ENCODE measurements around the gene KCNF1. TPM values are rescaled to one million over a fixed set of nuclear protein-coding genes. Genes with fewer than 3 reads are reported as not detected.

Gene KCNF1
- total RNA-seq, 4 donors from 2014 or later = 20.2 to 51.7 (median 44.4) TPM

DNA sequence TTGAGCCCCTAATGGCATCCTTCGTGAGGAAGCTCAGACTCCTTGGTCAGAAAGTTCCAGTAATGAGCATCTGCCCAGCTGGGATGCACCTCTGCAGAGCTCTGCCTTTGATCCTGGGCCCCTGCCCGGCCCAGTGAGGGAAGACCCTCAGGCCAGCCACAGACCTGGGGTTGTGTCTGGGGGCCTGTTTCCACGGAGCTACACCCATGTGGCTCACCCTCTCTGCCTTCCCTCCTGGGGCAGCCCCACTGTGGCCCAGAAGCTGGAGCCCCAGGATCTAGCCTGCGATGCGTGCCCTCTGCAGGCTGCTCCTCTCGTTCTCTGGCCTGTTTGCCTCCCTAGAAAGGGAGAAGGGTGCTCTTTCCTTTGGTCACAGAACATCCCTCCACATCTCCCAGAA lies 9.8 kb downstream of the KCNF1 start:
- no peak for TF ChIP-seq POLR2AphosphoS5 (IDR thresholded peaks at IDR 0.05)
- no peak for TF ChIP-seq POLR2A (IDR thresholded peaks at IDR 0.05; ENCODE audit: low read depth)
- TF ChIP-seq EP300 (IDR thresholded peaks at IDR 0.05) = no peak
- TF ChIP-seq, protein P1, sequence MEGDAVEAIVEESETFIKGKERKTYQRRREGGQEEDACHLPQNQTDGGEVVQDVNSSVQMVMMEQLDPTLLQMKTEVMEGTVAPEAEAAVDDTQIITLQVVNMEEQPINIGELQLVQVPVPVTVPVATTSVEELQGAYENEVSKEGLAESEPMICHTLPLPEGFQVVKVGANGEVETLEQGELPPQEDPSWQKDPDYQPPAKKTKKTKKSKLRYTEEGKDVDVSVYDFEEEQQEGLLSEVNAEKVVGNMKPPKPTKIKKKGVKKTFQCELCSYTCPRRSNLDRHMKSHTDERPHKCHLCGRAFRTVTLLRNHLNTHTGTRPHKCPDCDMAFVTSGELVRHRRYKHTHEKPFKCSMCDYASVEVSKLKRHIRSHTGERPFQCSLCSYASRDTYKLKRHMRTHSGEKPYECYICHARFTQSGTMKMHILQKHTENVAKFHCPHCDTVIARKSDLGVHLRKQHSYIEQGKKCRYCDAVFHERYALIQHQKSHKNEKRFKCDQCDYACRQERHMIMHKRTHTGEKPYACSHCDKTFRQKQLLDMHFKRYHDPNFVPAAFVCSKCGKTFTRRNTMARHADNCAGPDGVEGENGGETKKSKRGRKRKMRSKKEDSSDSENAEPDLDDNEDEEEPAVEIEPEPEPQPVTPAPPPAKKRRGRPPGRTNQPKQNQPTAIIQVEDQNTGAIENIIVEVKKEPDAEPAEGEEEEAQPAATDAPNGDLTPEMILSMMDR (IDR thresholded peaks at IDR 0.05) = no peak
- H3K36me3 ChIP-seq = peaks cover 0 to 5% (median 0%) of the 10 kb centered on the region in 4 donors
- intact Hi-C loops (cut with DNase I) = no loop called here
- H3K27ac ChIP-seq (replicated peaks in 1 of 4) = no peak overlapping the region
- peaks cover 0 to 37% (median 0%) of the 10 kb centered on the region in 4 donors for H3K27me3 ChIP-seq
- no peaks in the 10 kb centered on the region for H3K4me1 ChIP-seq
- no peaks in the 10 kb centered on the region for H3K9me3 ChIP-seq
- H3K4me3 ChIP-seq = no peak overlapping the region
- 77% methylated on average over 4 of the region's 6 CpGs for WGBS
- no peak for DNase-seq (ENCODE audit: extremely low spot score)

GRCh38 chr2:10922307-10923007 lies 10.7 kb downstream of the KCNF1 start:
- Histone ChIP-seq H3K27ac (replicated peaks in 1 of 4) (no peak overlapping the region), H3K9me3 (no peaks in the 10 kb centered on the region), H3K36me3 (peaks cover 0 to 5% (median 0%) of the 10 kb centered on the region in 4 donors), H3K27me3 (peaks cover 0 to 37% (median 0%) of the 10 kb centered on the region in 4 donors), H3K4me3 (no peak overlapping the region), H3K4me1 (no peaks in the 10 kb centered on the region)
- intact Hi-C loops (cut with DNase I) = no loop called here
- WGBS = 78% methylated on average over 20 of the region's 20 CpGs
- no peak for TF ChIP-seq EP300 (IDR thresholded peaks at IDR 0.05)
- no peak for TF ChIP-seq POLR2AphosphoS5 (IDR thresholded peaks at IDR 0.05)
- no peak for DNase-seq (ENCODE audit: extremely low spot score)

DNA sequence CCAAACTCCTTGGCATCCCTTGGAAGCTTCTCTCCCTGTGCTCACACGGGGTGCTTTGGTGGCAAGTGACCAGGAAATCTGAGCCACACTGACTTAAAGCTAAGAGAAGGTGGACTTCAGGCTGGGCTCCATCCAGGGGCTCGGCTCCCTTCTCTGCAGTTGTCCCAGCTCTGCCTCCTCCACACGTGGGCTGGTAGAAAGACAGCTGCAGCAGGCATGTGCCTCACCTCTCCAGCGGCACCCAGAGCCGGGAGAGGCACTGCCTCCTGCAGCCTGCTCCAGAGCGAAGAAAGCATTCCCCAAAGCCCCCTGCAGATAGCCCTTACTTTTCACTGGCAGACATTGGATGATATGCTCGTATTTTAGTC lies 11.3 kb downstream of the KCNF1 start:
- no peak for DNase-seq (ENCODE audit: extremely low spot score)
- no peak overlapping the region for H3K4me3 ChIP-seq
- WGBS = 85% methylated on average over 4 of the region's 7 CpGs
- H3K4me1 ChIP-seq = no peaks in the 10 kb centered on the region
- H3K36me3 ChIP-seq = peaks cover 0 to 5% (median 0%) of the 10 kb centered on the region in 4 donors
- H3K27ac ChIP-seq (replicated peaks in 1 of 4) = no peak overlapping the region
- TF ChIP-seq EP300 (IDR thresholded peaks at IDR 0.05) (no peak), POLR2A (IDR thresholded peaks at IDR 0.05; ENCODE audit: low read depth) (no peak), POLR2AphosphoS5 (IDR thresholded peaks at IDR 0.05) (no peak)
- TF ChIP-seq, protein P1 (IDR thresholded peaks at IDR 0.05) = no peak
- H3K27me3 ChIP-seq = peaks cover 0 to 37% (median 0%) of the 10 kb centered on the region in 4 donors
- no peaks in the 10 kb centered on the region for H3K9me3 ChIP-seq
- intact Hi-C loops (cut with DNase I) = no loop called here

DNA sequence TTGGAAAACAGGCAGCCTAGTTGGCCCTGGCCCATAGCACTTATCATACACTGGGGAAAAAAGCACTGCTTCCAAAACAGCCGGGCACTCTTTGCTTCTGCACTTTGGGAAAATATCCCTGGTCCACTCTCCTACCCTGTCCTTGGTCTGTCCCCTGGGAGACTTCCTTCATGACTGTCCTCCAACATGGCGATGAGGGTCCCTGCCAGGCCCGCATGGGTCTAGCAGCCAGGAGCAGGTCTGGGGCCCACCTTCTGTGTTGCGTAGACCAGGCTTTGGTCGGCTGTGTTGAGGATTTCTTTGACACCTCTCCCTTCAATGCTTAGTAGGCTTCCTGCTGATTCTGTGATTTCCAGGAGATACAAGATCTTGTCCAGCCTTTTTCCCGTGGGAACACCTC lies 12.2 kb downstream of the KCNF1 start:
- DNase-seq (ENCODE audit: extremely low spot score) = no peak
- Histone ChIP-seq H3K4me3 (no peak overlapping the region), H3K27ac (replicated peaks in 1 of 4) (no peak overlapping the region), H3K27me3 (peaks cover 0 to 32% (median 0%) of the 10 kb centered on the region in 4 donors), H3K4me1 (no peaks in the 10 kb centered on the region), H3K36me3 (no peaks in the 10 kb centered on the region), H3K9me3 (no peaks in the 10 kb centered on the region)
- WGBS = 89% methylated on average over 6 of the region's 6 CpGs
- no peak for TF ChIP-seq POLR2AphosphoS5 (IDR thresholded peaks at IDR 0.05)
- TF ChIP-seq EP300 (IDR thresholded peaks at IDR 0.05) = no peak
- TF ChIP-seq, protein P1 (IDR thresholded peaks at IDR 0.05) = no peak
- no peak for TF ChIP-seq POLR2A (IDR thresholded peaks at IDR 0.05; ENCODE audit: low read depth)
- intact Hi-C loops (cut with DNase I) = no loop called here

GRCh38 chr2:10924441-10924840 lies 12.7 kb downstream of the KCNF1 start:
- peaks cover 0 to 32% (median 0%) of the 10 kb centered on the region in 4 donors for H3K27me3 ChIP-seq
- no peak overlapping the region for H3K4me3 ChIP-seq
- no peak overlapping the region for H3K27ac ChIP-seq (replicated peaks in 1 of 4)
- no peak for DNase-seq (ENCODE audit: extremely low spot score)
- H3K36me3 ChIP-seq = no peaks in the 10 kb centered on the region
- TF ChIP-seq POLR2A (IDR thresholded peaks at IDR 0.05; ENCODE audit: low read depth) (no peak), EP300 (IDR thresholded peaks at IDR 0.05) (no peak), POLR2AphosphoS5 (IDR thresholded peaks at IDR 0.05) (no peak)
- TF ChIP-seq, protein P1 (IDR thresholded peaks at IDR 0.05) = no peak
- WGBS = 100% methylated on average over 5 of the region's 5 CpGs
- intact Hi-C loops (cut with DNase I) = no loop called here
- H3K9me3 ChIP-seq = no peaks in the 10 kb centered on the region
- no peaks in the 10 kb centered on the region for H3K4me1 ChIP-seq
